Endothelial cell of umbilical vein (primary cell): ENCODE data around the gene KIF25. TPM values are rescaled to one million over a fixed set of nuclear protein-coding genes. Genes with fewer than 3 reads are reported as not detected.

Source experiments
- BruUV-seq: library from RNA; stranded (reverse); fragments of 400-500 nt; replicated peaks from 2 replicates; lab custom pipeline; 2021; lab: Mats Ljungman, UMichigan
- CTCF ChIA-PET: fragments of 300-600, 350-600 bp; sonication (Branson Sonifier 250); formaldehyde crosslinking; loops from one replicate; lab custom pipeline; 2021; ENCODE audit warnings: antibody characterized with exemption, inconsistent platforms; lab: Charles Lee
- POLR2A ChIA-PET: fragments of 300-600, 350-600 bp; sonication (Branson Sonifier 250); formaldehyde crosslinking; loops from one replicate; lab custom pipeline; 2021; ENCODE audit warnings: antibody characterized with exemption, inconsistent platforms; lab: Charles Lee
- DNase-seq: peaks from one replicate; pipeline ENCODE4 v3.0.0-alpha.2; 2011; ENCODE audit warnings: low read depth, low spot score
- FAIRE-seq: peaks from 2 replicates; lab custom pipeline; 2011; peaks lifted over from hg19 to GRCh38; lab: Jason Lieb, UNC
- H2AFZ ChIP-seq: 2 replicates; pipeline ENCODE4 v1.6.0; 2012; ENCODE audit warnings: low read depth, low read length, control low read depth, inconsistent platforms
- H3K27ac ChIP-seq: 2 replicates; pipeline ENCODE4 v1.5.1; 2011; ENCODE audit warnings: low read depth, mild to moderate bottlenecking, control low read depth, low read length, moderate library complexity; ENCODE audit not compliant: insufficient read depth
- H3K27me3 ChIP-seq, 2 experiments: 2 replicates each; pipeline versions ENCODE4 v1.6.0 to v1.6.1; 2011; ENCODE audit warnings: low read length in 2 of 2, mixed read lengths in 1 of 2; ENCODE audit not compliant: control insufficient read depth in 2 of 2, insufficient read depth in 2 of 2
- H3K36me3 ChIP-seq, 2 experiments: 2 replicates in 1 of 2; 3 replicates in 1 of 2; pipeline ENCODE4 v1.5.1; 2011; ENCODE audit warnings: low read length in 2 of 2, mild to moderate bottlenecking in 1 of 2, moderate library complexity in 1 of 2; ENCODE audit not compliant: control insufficient read depth in 2 of 2, insufficient read depth in 2 of 2; ENCODE audit errors: extremely low read depth in 1 of 2
- H3K4me1 ChIP-seq: 3 replicates; pipeline ENCODE4 v1.5.1; 2011; ENCODE audit warnings: mild to moderate bottlenecking, low read length; ENCODE audit not compliant: control insufficient read depth, insufficient read depth; ENCODE audit errors: extremely low read depth
- H3K4me2 ChIP-seq: 2 replicates; pipeline ENCODE4 v1.6.1; 2011; ENCODE audit warnings: low read length, control low read depth, mixed read lengths; ENCODE audit not compliant: insufficient read depth
- H3K4me3 ChIP-seq, 3 experiments: fragments of 200-600 bp in 1 of 3; sonication (generic), shearing (Covaris generic) in 1 of 3; replicated peaks in 1 of 3; 2 replicates each; pipeline ENCODE4 v1.5.1; 2011 to 2016; ENCODE audit warnings: control low read depth in 3 of 3, low read length in 3 of 3, mild to moderate bottlenecking in 2 of 3, inconsistent platforms in 1 of 3, low read depth in 1 of 3, moderate library complexity in 1 of 3; ENCODE audit not compliant: insufficient read depth in 1 of 3
- H3K79me2 ChIP-seq: 2 replicates; pipeline ENCODE4 v1.6.0; 2012; ENCODE audit warnings: low read length, inconsistent platforms; ENCODE audit not compliant: control insufficient read depth, insufficient read depth
- H3K9ac ChIP-seq: replicated peaks from 2 replicates; pipeline ENCODE3; 2011; ENCODE audit warnings: low read length, control low read depth; ENCODE audit not compliant: insufficient read depth; ENCODE audit errors: extremely low read depth
- H3K9me1 ChIP-seq: replicated peaks from 3 replicates; pipeline ENCODE4 v1.6.0; 2011; ENCODE audit warnings: mild to moderate bottlenecking, low read length; ENCODE audit not compliant: control insufficient read depth, insufficient read depth; ENCODE audit errors: extremely low read depth
- H3K9me3 ChIP-seq: replicated peaks from 2 replicates; pipeline ENCODE4 v1.5.1; 2012; ENCODE audit warnings: low read length, inconsistent platforms; ENCODE audit not compliant: control insufficient read depth, insufficient read depth
- H4K20me1 ChIP-seq: replicated peaks from 2 replicates; pipeline ENCODE3; 2011; ENCODE audit warnings: mild to moderate bottlenecking, low read length; ENCODE audit not compliant: control insufficient read depth, insufficient read depth; ENCODE audit errors: extremely low read depth
- CTCF ChIP-seq, 2 donors: IDR thresholded peaks; 1 replicate in 1 of 2; 2 replicates in 1 of 2; pipeline ENCODE4 v1.5.1; 2011; ENCODE audit warnings: low read length in 2 of 2, mild to moderate bottlenecking in 2 of 2, moderate library complexity in 2 of 2, control low read depth in 1 of 2, inconsistent platforms in 1 of 2, low read depth in 1 of 2; ENCODE audit not compliant: insufficient read depth in 1 of 2; ENCODE audit errors: extremely low read depth in 1 of 2
- FOS ChIP-seq: IDR thresholded peaks from 2 replicates; pipeline ENCODE4 v1.6.1; 2011; ENCODE audit warnings: mild to moderate bottlenecking, low read length, moderate library complexity, borderline replicate concordance; ENCODE audit not compliant: insufficient read depth
- GATA2 ChIP-seq: IDR thresholded peaks from 2 replicates; pipeline ENCODE4 v1.7.0; 2011; ENCODE audit warnings: low read depth, mild to moderate bottlenecking, moderate library complexity, mixed read lengths, low read length; ENCODE audit not compliant: insufficient read length, insufficient read depth
- JUN ChIP-seq: IDR thresholded peaks from 2 replicates; pipeline ENCODE4 v1.6.1; 2011; ENCODE audit warnings: borderline replicate concordance, low read depth; ENCODE audit not compliant: insufficient read length, insufficient read depth
- POLR2A ChIP-seq: IDR thresholded peaks from 2 replicates; pipeline ENCODE4 v1.6.1; 2012; ENCODE audit warnings: low read depth, mild to moderate bottlenecking, control low read depth, low read length
- dilution Hi-C: fragments of 300-500 bp; cut with MboI; formaldehyde crosslinking; loops from one replicate; pipeline ENCODE4 v1.15.0; 2019; ENCODE audit warnings: low sequenced_read_pairs; ENCODE audit not compliant: extremely low pct_ligation_motif_present
- intact Hi-C: fragments of 100-400 bp; cut with micrococcal nuclease; formaldehyde crosslinking; loops from one replicate; pipeline ENCODE4 v1.10.0; 2022
- polyA plus RNA-seq, 4 experiments: library from polyadenylated mRNA; depleted of rRNA in 3 of 4; stranded (reverse) in 3 of 4; unstranded in 1 of 4; fragments of >200 nt; gene quantifications; 2 replicates each; pipeline versions ENCODE4 v1.2.1 to v1.2.3, GENCODE V29; 2011 to 2012; ENCODE audit warnings: missing spikeins in 1 of 4
- total RNA-seq: library from RNA; stranded (reverse); gene quantifications from 2 replicates; pipeline ENCODE4 v1.2.3, GENCODE V29; 2021

The KIF25 gene
- total and polyA plus RNA-seq, 2 donors (not counting 3 experiments of a cell fraction or from before 2014, with no cell fraction given): not detected

GRCh38 chr6:168061269-168062210 lies 64.1 kb downstream of the KIF25 start:
- no peak overlapping the region for H3K27ac ChIP-seq
- no peak overlapping the region for H2AFZ ChIP-seq
- no peaks in the 10 kb centered on the region for H3K27me3 ChIP-seq
- ChIA-PET CTCF (no interaction called here), POLR2A (no interaction called here)
- no peaks in the 10 kb centered on the region for H3K4me1 ChIP-seq
- intact Hi-C loops (no loop called here), dilution Hi-C loops (no loop called here)
- BruUV-seq: no TSS peak
- no peaks in the 10 kb centered on the region for H4K20me1 ChIP-seq
- no peaks in the 10 kb centered on the region for H3K9me3 ChIP-seq
- H3K79me2 ChIP-seq: no peaks in the 10 kb centered on the region
- no peak overlapping the region for H3K4me3 ChIP-seq
- no peak for FAIRE-seq
- TF ChIP-seq FOS (no peak), CTCF (IDR thresholded peaks at IDR 0.05; ENCODE audit: extremely low read depth in 1 of 2, insufficient read depth in 1 of 2, low read depth in 1 of 2, low read length in 2 of 2) (no peak), GATA2 (no peak), POLR2A (no peak), JUN (no peak)
- no peak overlapping the region for H3K4me2 ChIP-seq
- no peak for DNase-seq
- no peaks in the 10 kb centered on the region for H3K9me1 ChIP-seq
- no peak overlapping the region for H3K9ac ChIP-seq
- H3K36me3 ChIP-seq: no peaks in the 10 kb centered on the region
